ENCODE measurements around the gene PVALEF.

PVALEF gene

GRCh38 chr17:81163703-81164370 lies 1.5 kb upstream of the PVALEF start:
- DNase-seq: no peak

DNA sequence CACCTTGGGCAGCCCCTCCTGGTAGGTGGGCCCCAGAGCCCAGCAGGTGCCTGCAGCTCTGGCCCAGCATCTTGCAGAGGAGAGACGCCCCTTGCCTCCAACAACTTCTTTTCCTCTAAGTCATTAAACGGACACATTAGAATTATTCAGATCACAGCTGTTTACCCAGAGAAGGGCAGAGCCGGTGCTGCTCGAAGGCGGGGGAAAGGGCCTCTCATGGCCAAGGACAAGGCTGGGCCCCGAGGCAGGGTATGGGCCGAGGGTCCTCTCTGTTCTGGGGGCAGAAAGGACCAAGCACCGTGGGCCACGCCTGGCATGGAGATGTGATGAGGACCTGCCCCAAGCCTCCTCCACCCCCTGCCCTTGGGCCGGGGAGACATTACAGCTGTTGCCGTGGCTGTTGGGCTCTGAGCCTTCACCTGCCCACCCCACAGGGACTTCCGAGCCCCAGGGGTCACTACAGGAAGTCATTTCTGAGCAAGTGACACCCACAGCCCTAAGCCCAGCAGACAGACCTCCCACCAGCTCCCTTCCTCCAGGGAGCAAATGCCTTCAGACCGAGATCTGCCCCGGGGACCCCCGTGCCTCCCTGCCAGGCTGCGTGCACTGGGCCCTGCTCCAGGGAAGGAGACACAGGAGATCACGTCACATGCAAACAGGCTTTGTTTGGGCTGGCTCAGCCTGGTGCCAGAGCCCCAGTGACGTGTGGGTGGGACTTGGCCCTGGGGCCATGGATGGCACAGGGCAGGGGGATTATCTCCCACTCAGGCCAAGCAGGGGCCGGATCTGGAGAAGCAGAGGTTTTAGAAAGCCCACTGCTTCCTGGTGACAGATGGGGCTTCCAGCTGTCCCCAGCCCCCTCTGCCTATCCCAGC lies 699 bp upstream of the PVALEF start:
- DNase-seq: no peak

GRCh38 chr17:81166033-81166492 lies 756 bp downstream of the PVALEF start, which contains the start of gene AATK:
AATK (minus strand) TSS chr17:81166221; CDS start chr17:81165992, 229 bp downstream.
- DNase-seq: no peak

GRCh38 chr17:81167194-81167524 lies 1.9 kb downstream of the PVALEF start:
- DNase-seq: no peak

DNA sequence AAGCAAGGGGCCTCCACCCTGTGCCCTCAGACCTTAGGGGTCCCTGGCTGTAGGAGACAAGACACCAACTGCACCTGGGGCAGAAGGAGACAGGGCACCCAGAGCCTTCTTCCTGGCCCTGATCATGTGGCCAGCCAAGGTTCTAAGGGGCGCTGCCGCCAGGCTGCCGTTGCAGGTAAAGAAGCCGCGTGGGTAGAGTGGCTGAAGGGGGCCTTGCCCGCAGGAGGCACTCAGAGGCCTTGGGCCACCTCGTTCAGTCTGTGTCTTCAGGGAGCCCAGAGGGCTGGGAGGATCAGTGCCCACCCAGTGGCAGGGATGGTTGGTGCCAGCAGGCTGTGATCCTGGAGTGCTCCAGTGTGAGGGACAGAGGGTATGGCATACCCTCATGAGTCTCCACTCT lies 2.3 kb downstream of the PVALEF start:
- no peak for DNase-seq

DNA sequence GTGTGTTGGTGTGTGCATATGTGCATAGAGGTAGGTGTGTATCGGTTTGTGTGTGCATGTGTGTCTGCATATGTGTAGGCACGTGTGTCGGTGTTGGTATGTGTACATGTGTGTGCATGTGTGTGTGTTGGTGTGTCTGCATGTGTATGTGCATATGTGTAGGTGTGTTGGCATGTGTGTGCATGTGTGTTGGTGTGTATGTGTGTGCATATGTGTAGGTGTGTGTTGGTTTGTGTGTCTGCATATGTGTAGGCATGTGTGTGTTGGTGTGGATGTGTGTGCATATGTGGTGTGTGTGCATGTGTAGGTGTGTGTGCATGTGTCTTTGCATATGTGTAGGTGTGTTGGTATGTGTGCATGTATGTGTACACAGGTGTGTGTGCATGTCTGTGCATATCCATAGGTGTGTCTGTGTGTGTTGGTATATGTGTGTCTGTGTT lies 4.6 kb downstream of the PVALEF start:
- DNase-seq: no peak

GRCh38 chr17:81170727-81171494 lies 5.6 kb downstream of the PVALEF start:
- DNase-seq: no peak

- DNase-seq: no peak
Observed at GRCh38 chr17:81171941-81172340, 6.6 kb downstream of the PVALEF start.

GRCh38 chr17:81173052-81173761 lies 7.9 kb downstream of the PVALEF start:
- no peak for DNase-seq

DNA sequence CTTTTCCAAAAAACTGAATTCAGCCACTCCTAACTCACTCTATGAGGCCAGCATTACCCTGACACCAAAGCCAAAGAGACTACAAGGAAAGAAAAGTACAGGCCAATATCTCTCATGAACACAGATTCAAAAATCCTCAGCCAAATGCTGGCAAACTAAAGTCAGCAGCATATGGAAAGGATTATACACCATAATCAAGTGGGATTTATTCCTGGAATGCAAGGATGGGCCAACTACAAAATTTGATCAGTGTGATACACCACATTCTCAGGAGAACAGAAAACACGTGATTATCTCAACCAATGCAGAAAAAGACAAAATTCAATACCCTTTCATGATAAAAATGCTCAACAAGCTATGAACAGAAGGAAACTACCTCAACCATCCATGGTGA lies 8.5 kb downstream of the PVALEF start:
- DNase-seq: no peak

DNA sequence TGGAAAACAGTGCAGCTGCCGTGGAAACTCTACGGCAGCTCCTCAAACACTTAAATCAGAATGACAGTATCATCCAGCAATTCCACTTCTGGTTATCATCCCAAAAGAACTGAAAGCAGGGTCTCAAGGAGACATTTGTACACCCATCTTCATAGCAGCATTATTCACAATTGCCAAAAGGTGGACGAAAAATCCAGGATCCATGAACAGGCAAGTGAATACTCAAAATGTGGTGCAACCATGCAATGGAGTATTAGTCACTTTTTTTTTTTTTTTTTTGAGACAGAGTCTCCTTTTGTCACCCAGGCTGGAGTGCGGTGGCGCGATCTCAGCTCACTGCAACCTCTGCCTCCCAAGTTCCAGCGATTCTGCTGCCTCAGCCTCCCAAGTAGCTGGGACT lies 11.4 kb downstream of the PVALEF start:
- DNase-seq: no peak

- no peak for DNase-seq
Observed at GRCh38 chr17:81178136-81179091, 13.1 kb downstream of the PVALEF start.

DNA sequence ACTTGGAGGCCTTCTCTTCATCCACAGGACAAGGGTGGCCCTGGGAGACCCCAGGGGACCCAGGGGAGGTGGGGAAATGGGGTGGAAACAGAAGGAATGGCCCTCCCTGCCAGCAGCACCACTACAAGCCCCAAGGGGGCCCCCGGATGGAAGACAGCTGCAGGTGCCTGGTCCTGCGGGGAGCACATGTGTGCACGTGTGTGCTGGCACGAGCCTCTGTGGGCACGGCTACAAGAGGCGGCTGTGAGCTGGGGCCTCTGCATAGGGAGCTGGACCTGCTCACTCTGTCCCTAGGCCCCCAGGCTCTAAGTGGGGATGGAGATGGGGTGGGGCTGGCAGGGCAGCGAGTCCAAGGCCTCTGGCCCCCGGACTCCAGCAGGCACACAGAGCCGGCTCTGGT lies 13.9 kb downstream of the PVALEF start:
- DNase-seq: no peak

- DNase-seq: no peak
Observed at GRCh38 chr17:81179861-81180260, 14.6 kb downstream of the PVALEF start.

DNA sequence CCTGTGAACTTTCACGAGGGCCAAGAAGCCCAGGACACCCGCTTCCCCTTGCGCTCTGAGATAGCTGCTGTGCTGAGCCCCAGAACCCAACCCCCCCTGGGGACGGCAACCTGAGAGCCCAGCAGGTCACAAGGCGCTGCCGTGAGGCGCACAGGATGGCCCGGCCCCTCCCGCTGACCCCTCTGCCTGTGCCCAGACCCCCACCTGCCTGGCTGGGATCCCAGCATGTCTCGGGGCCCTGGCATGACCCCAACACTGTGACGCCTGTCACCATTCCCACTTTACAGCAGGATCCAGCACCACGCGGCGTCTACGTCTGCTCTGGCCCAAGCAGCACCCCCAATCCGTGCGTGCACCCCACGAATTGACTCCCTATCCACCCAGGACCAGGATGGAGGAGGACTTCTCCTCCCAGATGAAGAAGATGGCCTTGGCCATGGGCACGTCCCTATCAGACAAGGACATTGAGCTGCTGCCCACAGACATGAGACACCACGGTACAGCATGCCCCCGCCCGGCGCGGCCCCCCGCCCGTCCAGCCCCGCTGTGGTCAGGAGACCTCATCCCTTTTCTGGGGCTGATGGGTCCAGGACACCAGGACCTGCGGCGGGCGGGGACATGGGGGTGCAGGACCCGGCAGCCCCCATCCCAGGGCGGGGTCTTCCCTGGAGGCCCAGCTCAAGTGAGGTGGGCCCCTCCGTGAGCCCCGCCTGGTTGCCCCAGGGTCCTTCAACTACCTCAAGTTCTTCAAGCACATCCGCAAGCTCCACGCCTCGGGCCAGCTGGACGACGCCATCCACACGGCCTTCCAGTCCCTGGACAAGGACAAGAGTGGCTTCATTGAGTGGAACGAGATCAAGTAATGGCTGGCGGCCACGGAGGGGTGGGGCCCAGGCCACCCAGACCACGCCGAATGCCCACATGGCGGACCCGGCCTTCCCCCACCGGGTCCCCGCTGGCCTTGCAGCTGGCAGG lies 15.8 kb downstream of the PVALEF start:
- DNase-seq: no peak

DNA sequence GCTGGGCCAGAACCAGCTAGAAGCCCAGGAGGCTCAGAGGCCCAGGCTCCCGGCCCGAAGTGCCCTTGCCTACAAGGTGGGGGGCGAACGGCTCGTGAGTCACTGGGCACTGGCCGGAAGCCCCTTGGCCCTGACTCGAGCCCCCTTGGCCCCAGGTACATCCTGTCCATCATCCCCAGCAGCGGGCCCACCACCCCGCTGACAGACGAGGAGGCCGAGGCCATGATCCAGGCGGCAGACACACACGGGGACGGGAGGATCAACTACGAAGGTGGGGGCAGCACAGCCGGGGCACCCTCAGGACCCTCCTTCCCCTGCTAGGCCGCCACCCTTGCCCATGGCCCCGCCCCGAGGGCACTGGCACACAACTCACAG lies 16.5 kb downstream of the PVALEF start:
- no peak for DNase-seq

DNA sequence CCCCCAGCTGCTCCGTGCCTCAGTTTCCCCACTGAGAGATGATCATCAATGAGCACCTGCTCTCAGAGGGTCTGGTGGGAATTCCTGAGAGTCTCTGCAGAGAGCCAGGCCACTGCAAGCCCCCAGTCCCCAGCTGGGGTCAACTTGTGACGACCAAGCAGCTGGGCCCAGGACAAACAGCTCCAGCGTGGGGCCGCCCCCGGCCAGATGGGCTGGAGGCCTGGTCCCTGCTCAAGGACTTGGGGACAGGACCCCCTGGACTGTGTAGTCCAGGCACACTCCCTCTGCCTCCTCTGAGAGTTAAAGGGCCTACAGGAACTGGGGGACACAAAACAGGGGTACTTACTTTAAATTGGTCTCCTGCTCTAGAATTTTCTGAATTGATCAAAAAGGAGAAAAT lies 17.3 kb downstream of the PVALEF start:
- no peak for DNase-seq

DNA sequence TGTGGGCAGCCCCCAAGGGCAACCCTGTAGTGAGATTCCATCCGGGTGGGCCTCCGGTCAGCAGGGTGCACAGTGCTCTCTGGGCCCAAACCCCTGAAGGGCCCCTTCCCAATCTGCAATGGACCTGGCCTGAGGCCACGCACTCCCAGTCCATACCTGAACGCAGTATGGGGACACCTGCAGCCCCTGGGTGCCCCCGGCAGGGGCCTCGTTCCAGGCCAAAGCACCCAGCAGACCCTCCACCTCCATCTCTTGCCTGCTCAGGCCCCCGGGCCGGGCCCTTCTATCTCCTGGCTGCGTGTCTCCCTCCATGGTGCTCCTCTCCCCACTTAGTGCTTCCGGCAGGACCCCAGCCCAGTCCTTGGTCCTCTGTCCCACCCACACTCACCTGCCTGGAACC lies 18.0 kb downstream of the PVALEF start:
- DNase-seq: no peak

- no peak for DNase-seq
Observed at GRCh38 chr17:81183807-81184206, 18.5 kb downstream of the PVALEF start.

DNA sequence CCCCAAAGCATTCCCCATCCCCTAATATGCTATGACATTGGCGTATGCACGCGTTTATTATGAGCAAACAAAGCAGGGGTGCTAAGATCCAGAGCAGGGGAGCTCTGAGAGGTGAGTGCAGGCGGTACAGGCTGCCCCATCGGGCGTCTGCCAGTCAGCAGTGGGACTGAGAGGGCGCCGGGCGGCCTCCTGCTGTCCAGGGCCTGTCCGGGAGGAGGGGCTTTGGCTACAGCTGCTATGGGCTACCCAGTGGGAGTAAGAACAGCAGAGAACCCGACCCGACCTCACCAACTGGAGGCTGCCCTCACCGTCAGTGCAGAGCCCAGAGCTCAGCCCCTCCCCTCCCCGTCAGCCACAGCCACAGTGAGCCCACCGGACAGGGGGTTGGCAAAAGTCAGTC lies 19.2 kb downstream of the PVALEF start:
- no peak for DNase-seq

All from CD4-positive, alpha-beta T cell treated with Interleukin-17A for 4 hours (primary cell).